ENCODE results near the gene SMIM1. TPM values are rescaled to one million over a fixed set of nuclear protein-coding genes. Genes with fewer than 3 reads are reported as not detected.
A peak's percentile ranks its signal among the peaks of the same experiment; 100 is the strongest.

Gene SMIM1
- total RNA-seq, 1 donor from 2014 or later, result 5.9 TPM

DNA sequence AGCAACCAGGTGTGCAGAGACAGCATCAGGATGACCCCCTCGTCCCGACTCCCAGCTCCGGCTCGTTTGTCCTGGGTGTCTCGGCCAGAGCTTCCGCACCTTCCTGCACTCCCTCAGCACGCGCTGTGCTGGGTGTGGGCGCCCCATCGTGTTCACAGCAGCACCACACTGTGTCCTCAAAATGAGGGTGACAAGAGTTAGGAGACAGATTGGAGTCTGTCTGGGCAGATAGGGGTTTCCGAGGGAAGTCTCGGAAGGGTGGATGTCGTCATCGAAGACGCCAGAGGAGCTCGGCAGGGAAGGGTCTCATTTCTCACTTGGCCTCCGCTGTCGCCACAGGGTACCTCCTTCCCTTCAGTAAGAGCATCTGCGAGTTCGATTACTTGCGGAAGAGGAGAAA, 16.2 kb upstream of the SMIM1 start:
- no peak for DNase-seq (ENCODE audit: low spot score)

DNA sequence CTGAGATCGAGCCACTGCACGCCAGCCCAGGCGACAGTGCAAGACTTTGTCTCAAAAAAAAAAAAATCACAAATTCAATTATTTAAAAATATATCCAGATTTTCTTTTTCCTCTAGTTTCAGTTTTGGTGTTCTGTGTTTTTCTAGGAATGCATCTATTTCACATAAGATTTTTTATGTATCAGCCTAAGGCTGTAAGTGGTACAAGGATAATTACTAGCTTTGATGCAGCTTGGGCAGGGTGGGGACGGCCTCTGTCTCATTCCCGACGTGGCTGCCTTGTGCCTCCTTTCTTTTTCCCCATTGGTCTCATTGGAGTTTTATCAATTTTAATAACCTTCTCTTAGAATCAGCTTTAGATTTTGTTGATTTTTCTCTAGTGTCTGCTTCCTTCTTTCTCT, 13.4 kb upstream of the SMIM1 start:
- DNase-seq (ENCODE audit: low spot score), result no peak

DNA sequence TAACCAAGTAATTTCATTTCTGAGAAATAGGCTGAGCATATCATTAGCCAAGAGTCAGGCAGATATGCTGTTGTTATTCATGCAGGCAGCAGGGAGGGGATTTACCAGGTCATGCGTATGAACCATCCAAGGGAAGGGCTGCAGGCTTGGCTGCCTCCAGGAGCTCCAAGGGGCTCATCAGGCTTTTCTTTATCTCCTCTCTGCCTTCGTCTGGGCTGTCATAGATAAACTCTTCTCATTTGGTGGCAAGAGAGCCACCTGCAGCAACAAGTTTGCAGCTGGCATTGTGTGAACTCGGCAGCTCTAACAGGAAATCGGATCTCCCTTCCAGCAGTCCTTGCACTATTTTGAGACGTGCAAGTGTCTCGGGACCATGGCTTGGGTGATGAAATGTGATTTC, 12.8 kb upstream of the SMIM1 start:
- DNase-seq (ENCODE audit: low spot score), result no peak

- no peak for DNase-seq (ENCODE audit: low spot score)
These were observed 11.1 kb upstream of the SMIM1 start for GRCh38 chr1:3761296-3762010.

- no peak for DNase-seq (ENCODE audit: low spot score)
These were observed 10.2 kb upstream of the SMIM1 start for GRCh38 chr1:3762151-3762872.

GRCh38 chr1:3762873-3763228, 9.7 kb upstream of the SMIM1 start:
- DNase-seq (ENCODE audit: low spot score), result no peak

DNA sequence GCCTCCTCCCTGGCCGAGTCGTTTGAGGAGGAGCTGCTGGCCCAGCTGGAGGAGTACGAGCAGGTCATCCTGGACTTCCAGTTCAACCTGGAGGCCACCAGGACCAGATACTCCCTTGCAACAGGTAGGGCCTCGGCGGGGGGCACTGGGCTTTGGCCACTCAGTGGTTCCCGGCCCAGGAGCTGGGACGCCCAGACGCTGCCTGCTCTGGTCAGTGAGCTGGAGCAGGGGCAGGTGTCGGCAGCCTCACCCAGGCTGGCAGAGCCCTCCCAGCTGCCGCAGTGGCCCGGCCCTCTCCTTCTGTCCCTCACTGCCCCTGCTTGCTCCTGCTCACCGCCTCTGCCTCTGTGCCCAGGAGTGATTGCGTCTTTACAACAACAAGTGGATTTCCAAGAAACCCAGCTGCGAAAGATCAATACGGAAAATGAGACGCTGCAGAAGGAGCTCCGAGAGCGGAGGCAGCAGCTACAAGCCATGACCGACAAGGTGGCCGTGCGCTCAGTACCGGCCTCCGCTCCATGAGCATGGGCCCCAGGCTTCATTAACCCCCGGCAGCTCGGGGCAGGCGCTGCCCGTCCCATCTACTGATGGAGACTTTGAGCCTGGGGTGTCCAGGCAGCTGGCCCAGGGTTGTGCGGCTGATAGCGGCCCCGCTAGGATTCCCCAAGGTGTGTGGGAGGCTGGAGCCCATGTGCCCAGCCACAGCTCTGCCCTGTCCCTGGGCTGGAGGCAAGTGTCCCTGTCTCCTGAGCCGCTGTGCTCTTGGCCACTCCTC, 9.0 kb upstream of the SMIM1 start:
- DNase-seq (ENCODE audit: low spot score), result no peak

GRCh38 chr1:3767328-3767925, 5.1 kb upstream of the SMIM1 start:
- no peak for DNase-seq (ENCODE audit: low spot score)

DNA sequence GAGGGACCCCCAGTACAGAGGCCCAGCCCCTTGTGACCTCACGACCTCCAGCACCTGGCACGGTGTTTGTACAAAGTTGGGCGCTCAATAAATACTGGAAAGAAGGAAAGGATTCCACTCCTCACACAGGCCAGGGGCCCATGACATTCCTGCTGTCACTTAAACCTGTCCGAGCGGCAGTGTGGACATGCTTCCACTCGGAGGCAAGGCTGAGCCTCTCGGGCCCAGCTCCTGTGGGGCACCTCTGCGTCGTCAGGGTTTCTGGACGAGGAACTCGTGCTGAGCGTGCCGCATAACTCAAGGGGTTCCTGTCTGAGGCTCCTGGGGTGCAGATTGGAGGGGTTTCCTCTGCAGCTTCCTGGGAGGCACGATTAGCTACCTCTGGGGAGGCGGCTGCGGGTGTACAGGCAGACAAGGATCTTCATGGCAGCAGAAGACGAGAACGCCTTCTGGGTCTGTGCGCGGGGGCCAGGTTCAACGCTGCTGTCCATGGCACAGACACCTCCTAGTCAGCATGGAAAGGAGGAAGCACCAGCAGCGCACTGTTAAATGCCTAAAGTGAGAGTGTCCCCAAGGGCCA, 3.6 kb upstream of the SMIM1 start:
- DNase-seq (ENCODE audit: low spot score), result no peak

DNA sequence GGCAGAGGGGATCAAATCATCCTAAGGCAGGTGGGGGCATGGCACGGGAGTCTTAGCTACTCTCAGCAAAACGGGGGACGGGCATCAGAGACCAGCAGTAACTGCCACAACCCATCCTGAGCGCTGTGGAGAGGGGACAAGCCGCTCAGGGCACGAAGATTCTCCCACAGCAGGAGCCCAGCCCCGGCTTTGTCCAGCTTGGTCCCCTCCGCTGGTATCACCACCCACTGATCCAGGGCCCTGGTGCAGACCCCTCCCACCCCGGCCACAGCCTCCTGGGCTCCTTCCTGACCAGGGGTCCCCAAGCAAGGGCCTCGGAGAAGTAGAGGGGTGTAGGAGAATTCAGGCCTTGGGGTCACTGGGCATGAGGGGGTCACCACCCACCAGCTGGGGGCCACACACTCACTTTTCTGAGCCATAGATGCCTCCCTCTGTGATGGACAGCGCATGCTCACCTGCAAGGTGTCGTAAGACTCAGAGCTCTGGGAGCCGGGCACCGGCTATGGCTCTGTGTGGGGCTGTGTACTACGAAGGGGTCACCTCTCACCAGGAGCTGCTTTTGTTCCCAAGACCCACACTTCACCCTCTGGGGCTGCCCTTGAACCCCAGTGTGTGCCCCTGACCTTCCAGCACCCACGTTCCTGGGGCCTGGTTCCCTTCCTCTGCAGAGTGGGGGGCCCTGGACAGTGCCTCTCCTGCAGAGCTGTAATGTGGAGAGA, 2.3 kb upstream of the SMIM1 start:
- DNase-seq (ENCODE audit: low spot score), result no peak

DNA sequence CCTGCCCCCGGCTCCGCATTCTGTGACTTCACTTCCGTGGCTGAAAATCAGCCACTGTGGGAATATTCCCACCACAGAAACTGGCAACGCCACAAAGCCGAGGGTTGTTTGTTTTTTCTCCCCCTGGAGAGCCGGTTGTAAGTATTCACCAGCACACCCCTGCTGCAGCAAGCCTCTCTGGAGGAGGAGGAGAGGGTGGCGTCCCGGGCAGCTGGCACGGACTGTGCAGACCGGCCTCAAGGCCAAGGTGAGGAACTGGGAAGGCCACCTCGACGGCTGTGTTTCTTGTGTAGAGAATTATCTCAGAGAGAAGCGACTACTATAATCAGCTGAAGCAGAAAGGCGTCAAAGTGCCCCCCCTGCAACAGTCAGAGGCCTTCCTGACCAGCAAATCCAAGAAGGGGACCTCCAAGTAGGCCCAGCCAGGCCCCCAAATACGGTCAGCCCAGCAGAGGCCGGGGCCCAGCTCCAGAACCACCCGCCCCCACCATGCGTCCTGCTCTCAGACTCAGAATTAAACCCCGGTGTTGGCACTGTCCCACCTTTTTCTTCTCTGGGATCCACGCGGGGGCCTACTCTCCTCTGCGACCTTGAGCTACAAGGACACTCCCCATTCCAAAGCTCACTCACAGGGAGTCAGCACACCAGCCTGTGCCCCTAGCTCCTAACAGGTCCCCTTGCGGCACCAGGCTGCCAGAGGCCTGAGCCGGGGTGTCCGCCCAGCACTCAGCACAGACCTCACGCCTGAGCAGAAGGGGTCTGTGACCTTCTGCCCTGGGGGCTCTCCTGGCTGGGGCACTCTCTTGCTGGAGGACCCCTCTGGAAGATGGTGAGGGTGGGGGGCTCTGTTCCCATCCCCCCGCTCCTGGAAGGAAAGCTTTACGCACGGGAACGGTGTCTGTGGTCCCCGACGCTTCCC, 1.2 kb upstream of the SMIM1 start:
- DNase-seq (ENCODE audit: low spot score), result no peak

DNA sequence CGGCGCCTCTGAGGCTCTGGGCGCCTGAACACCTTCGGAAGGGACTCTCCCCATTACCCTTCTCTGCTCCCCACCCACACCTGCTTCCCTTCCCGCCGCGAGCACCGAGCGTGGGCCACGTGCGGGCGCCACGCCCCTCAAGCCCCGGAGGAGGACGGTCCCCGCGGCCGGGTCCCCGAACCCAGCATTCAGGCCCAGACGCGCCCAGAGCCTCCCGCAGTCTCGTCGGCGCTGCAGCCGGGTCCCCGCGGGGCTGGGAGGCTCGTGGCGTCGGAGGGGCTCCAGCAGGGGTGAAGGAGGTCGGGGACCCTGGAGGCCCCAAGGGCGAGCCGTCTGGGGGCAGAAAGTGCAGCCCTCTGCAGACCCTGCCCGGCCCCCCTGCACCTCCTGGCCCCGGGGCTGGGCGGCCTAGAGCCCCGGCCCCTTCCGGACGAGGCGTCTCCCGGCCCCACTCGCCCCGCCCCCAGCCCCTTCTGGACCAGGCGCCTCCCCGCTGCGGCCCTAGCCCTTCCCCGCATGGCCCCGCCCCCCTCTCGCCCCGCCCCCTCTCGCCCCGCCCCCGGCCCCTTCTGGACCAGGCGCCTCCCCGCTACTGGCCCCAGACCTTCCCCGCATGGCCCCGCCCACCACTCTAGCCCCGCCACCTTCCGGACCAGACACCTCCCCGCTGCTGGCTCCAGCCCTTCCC, 378 bp upstream of the SMIM1 start:
- peak; percentile 91 for DNase-seq (ENCODE audit: low spot score)

DNA sequence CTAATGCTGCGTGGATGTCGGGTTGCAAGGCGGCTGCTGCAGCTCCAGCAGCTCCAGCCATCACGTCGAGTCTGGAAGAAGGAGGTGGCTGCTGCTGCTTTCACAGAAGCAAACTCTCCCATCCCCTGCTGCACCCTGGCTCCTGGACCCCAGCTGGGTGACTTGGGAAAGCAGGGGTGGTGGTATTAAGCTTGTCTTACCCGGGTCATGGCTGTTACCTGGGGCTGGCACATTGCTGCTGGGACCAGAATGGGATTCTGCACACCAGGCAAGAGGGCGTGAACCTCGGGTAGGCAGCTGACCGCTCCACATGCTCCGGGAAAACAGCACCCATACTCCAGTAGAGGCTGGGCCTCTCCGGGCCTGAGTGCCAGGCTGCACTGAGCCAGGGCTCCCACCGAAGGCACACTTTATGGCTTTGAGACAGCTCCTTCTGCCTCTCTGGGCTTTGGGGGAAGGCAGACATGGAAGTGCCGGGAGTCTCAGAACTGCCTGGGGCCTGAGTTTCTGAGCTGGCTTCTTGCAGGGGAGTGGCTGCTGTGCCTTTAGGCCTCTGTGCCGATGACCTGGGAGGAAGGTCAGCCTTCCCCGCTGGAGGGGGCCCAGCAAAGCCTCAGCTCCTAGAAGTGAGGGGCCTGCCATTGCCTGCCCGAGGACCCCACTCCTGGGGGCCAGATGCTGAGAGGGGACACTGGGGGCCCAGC, 1.2 kb downstream of the SMIM1 start:
- DNase-seq (ENCODE audit: low spot score), result no peak

DNA sequence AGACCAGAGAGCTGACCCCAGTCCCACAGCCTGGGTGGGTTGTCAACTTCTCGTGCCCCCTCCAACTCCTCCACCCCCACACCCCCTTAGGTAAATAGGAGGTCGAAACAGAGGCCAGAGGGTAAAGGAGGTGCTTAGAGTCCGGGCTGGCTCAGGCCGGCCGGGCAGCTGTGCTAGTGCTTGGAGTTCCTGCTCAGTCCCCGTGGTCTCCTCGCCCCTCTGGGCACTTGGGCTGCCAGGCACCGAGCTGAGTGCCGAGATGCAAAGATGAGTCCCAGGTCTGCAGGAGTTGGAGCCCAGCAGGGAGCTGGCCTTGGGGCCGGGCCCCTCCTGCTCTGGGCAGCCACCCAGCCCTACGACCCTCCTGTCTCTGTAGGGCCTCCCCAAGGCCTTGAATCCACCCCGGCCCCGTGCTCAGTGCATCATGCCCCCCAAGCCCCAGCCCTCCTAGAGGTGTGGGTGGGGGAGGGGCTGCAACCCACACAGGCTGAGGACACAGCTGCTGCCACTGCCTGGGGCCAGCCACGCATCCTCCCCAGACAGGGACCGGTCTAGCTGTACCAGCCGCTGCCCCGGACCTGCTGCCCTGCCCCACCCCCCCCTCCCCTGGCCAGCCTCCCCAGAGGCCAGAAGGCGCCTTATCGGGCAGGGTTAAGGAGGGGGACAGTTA, 1.9 kb downstream of the SMIM1 start:
- DNase-seq (ENCODE audit: low spot score), result no peak

DNA sequence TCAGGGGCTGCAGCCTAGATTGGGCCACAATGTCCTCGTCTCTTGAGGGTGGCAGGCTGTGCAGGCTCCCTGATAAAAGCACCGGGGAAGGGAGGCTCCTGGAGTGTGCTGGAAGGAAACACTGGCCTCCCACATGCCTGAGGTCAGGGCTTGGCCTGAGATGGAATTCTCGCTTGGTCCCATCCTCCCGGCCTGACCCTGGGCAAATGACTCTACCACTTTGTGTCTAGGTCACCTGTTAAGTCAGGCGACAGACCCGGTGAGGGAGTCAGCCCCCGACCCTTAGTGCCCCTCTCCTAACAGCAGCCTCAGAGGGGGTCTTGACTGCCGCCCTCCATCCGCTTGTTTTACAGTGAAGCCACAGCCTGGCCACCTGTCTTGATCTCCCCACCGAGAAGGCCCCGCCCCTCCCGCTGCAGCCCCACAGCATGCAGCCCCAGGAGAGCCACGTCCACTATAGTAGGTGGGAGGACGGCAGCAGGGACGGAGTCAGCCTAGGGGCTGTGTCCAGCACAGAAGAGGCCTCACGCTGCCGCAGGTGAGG, 2.5 kb downstream of the SMIM1 start:
- DNase-seq (ENCODE audit: low spot score), result no peak

- peak; percentile 34 for DNase-seq (ENCODE audit: low spot score)
These were observed 3.1 kb downstream of the SMIM1 start for GRCh38 chr1:3775490-3776230.

- no peak for DNase-seq (ENCODE audit: low spot score)
These were observed 3.8 kb downstream of the SMIM1 start for GRCh38 chr1:3776231-3776961.

Measured in mucosa of gallbladder (tissue), 1 donor.